ENCODE data around the gene PLA1A.
"Not testable (repeated sequence)": the region's sequence is repeated elsewhere in the genome, so short reads cannot be mapped to it uniquely, and the experiment has no call there.

The PLA1A gene

GRCh38 chr3:119579366-119580066, 18.2 kb upstream of the PLA1A start, which contains the start of gene ADPRH:
Gene ADPRH (plus strand): TSS chr3:119579492. CDS start chr3:119582170, 2,678 bp downstream.
- peak; percentile 56 for DNase-seq

- no peak for DNase-seq
Observed at GRCh38 chr3:119580067-119580760, 17.5 kb upstream of the PLA1A start.

- peak; percentile 42 for DNase-seq
Observed at GRCh38 chr3:119582178-119582577, 15.5 kb upstream of the PLA1A start.

- DNase-seq: no peak
Observed at GRCh38 chr3:119585208-119585607, 12.5 kb upstream of the PLA1A start.

GRCh38 chr3:119585856-119586570, 11.7 kb upstream of the PLA1A start:
- DNase-seq: no peak

- no peak for DNase-seq
Observed at GRCh38 chr3:119586733-119587172, 10.9 kb upstream of the PLA1A start.

- DNase-seq: no peak
Observed at GRCh38 chr3:119588112-119588511, 9.6 kb upstream of the PLA1A start.

GRCh38 chr3:119589102-119589773, 8.4 kb upstream of the PLA1A start:
- DNase-seq: no peak

- DNase-seq: no peak
Observed at GRCh38 chr3:119590706-119591105, 7.0 kb upstream of the PLA1A start.

GRCh38 chr3:119592861-119593260, 4.8 kb upstream of the PLA1A start:
- DNase-seq: no peak

- no peak for DNase-seq
Observed at GRCh38 chr3:119594066-119594465, 3.6 kb upstream of the PLA1A start.

GRCh38 chr3:119594929-119595328, 2.8 kb upstream of the PLA1A start:
- not testable (repeated sequence) for DNase-seq

- no peak for DNase-seq
Observed at GRCh38 chr3:119595639-119596334, 1.9 kb upstream of the PLA1A start.

GRCh38 chr3:119596398-119596797, 1.3 kb upstream of the PLA1A start:
- no peak for DNase-seq

GRCh38 chr3:119598410-119599098, 869 bp downstream of the PLA1A start:
- no peak for DNase-seq

- DNase-seq: no peak
Observed at GRCh38 chr3:119599558-119600174, 2.0 kb downstream of the PLA1A start.

- peak; percentile 37 for DNase-seq
Observed at GRCh38 chr3:119600732-119601131, 3.0 kb downstream of the PLA1A start.

- peak; percentile 26 for DNase-seq
Observed at GRCh38 chr3:119601154-119601553, 3.5 kb downstream of the PLA1A start.

GRCh38 chr3:119602676-119603075, 5.0 kb downstream of the PLA1A start:
- DNase-seq: no peak

- no peak for DNase-seq
Observed at GRCh38 chr3:119604878-119605277, 7.2 kb downstream of the PLA1A start.

GRCh38 chr3:119608405-119609000, 10.8 kb downstream of the PLA1A start:
- no peak for DNase-seq
